HG02840 (cell line): ENCODE data around the gene WDR44.
"Not testable (repeated sequence)": the region's sequence is repeated elsewhere in the genome, so short reads cannot be mapped to it uniquely, and the experiment has no call there.

Source experiments
- ATAC-seq: cut with Tn5 transposase; IDR thresholded peaks from one replicate; pipeline ENCODE4 v1.9.1; 2021; ENCODE audit warnings: mild to moderate bottlenecking, moderate library complexity, moderate number of reproducible peaks; ENCODE audit not compliant: unreplicated experiment, low FRiP score

The WDR44 gene

GRCh38 chrX:118345464-118346257 is at the start of gene WDR44:
Gene WDR44, plus strand, starts transcription at chrX:118346106. Its CDS starts 398 bp downstream, at chrX:118346504.
- peak; percentile 86 for ATAC-seq

GRCh38 chrX:118305827-118306226 is 40.1 kb upstream of the WDR44 start:
- ATAC-seq = not testable (repeated sequence)

GRCh38 chrX:118315529-118315928 is 30.4 kb upstream of the WDR44 start:
- ATAC-seq = no peak

- no peak for ATAC-seq
Measured at GRCh38 chrX:118324588-118324987, 21.3 kb upstream of the WDR44 start.

GRCh38 chrX:118325453-118325852 is 20.5 kb upstream of the WDR44 start:
- no peak for ATAC-seq

- no peak for ATAC-seq
Measured at GRCh38 chrX:118329175-118329574, 16.7 kb upstream of the WDR44 start.

- no peak for ATAC-seq
Measured at GRCh38 chrX:118337687-118338086, 8.2 kb upstream of the WDR44 start.

GRCh38 chrX:118338930-118339329 is 7.0 kb upstream of the WDR44 start:
- no peak for ATAC-seq

GRCh38 chrX:118345045-118345463 is 852 bp upstream of the WDR44 start:
- peak; percentile 3 for ATAC-seq

GRCh38 chrX:118346258-118347094 is 570 bp downstream of the WDR44 start:
- ATAC-seq = peak; percentile 25

- no peak for ATAC-seq
Measured at GRCh38 chrX:118347131-118347530, 1.2 kb downstream of the WDR44 start.

- ATAC-seq = no peak
Measured at GRCh38 chrX:118347736-118348135, 1.8 kb downstream of the WDR44 start.

- no peak for ATAC-seq
Measured at GRCh38 chrX:118348186-118348810, 2.4 kb downstream of the WDR44 start.

GRCh38 chrX:118349188-118349587 is 3.3 kb downstream of the WDR44 start:
- no peak for ATAC-seq

- ATAC-seq = no peak
Measured at GRCh38 chrX:118350221-118350620, 4.3 kb downstream of the WDR44 start.

GRCh38 chrX:118350706-118351105 is 4.8 kb downstream of the WDR44 start:
- ATAC-seq = no peak

- no peak for ATAC-seq
Measured at GRCh38 chrX:118352566-118352965, 6.7 kb downstream of the WDR44 start.

GRCh38 chrX:118353081-118353850 is 7.4 kb downstream of the WDR44 start:
- ATAC-seq = no peak

- no peak for ATAC-seq
Measured at GRCh38 chrX:118355225-118355920, 9.5 kb downstream of the WDR44 start.
